HTR-8/SVneo (cell line): ENCODE measurements around the gene PSMD7.
A peak's percentile ranks its signal among the peaks of the same experiment; 100 is the strongest.

Source experiments
- DNase-seq: peaks from one replicate; pipeline ENCODE4 v3.0.0; 2011; ENCODE audit warnings: low spot score, mixed read lengths; ENCODE audit not compliant: insufficient read length
- FAIRE-seq: peaks from 2 replicates; lab custom pipeline; 2011; peaks lifted over from hg19 to GRCh38; lab: Jason Lieb, UNC

Gene PSMD7

GRCh38 chr16:74296432-74297144, at the start of gene PSMD7:
PSMD7 (plus strand) TSS chr16:74296814; CDS start chr16:74296915, 101 bp downstream.
- FAIRE-seq (peak; percentile 95), DNase-seq (peak; percentile 94)

- DNase-seq: no peak
- no peak for FAIRE-seq
Measured at GRCh38 chr16:74249254-74249653, 47.4 kb upstream of the PSMD7 start.

GRCh38 chr16:74249846-74250245, 46.8 kb upstream of the PSMD7 start:
- DNase-seq (no peak), FAIRE-seq (no peak)

GRCh38 chr16:74252329-74252728, 44.3 kb upstream of the PSMD7 start:
- DNase-seq (no peak), FAIRE-seq (no peak)

- DNase-seq (no peak), FAIRE-seq (no peak)
Measured at GRCh38 chr16:74253161-74253938, 43.3 kb upstream of the PSMD7 start.

- FAIRE-seq (no peak), DNase-seq (no peak)
Measured at GRCh38 chr16:74257061-74257460, 39.6 kb upstream of the PSMD7 start.

GRCh38 chr16:74261068-74261467, 35.5 kb upstream of the PSMD7 start:
- FAIRE-seq: no peak
- no peak for DNase-seq

- DNase-seq (no peak), FAIRE-seq (no peak)
Measured at GRCh38 chr16:74264811-74265210, 31.8 kb upstream of the PSMD7 start.

GRCh38 chr16:74268372-74268782, 28.2 kb upstream of the PSMD7 start:
- FAIRE-seq (no peak), DNase-seq (no peak)

- FAIRE-seq: peak; percentile 77
- DNase-seq: no peak
Measured at GRCh38 chr16:74271872-74272271, 24.7 kb upstream of the PSMD7 start.

GRCh38 chr16:74275031-74275636, 21.5 kb upstream of the PSMD7 start:
- peak; percentile 34 for DNase-seq
- no peak for FAIRE-seq

GRCh38 chr16:74275711-74276110, 20.9 kb upstream of the PSMD7 start:
- no peak for DNase-seq
- no peak for FAIRE-seq

- DNase-seq: no peak
- FAIRE-seq: no peak
Measured at GRCh38 chr16:74277974-74278373, 18.6 kb upstream of the PSMD7 start.

GRCh38 chr16:74279266-74279665, 17.3 kb upstream of the PSMD7 start:
- FAIRE-seq (no peak), DNase-seq (no peak)

- DNase-seq (no peak), FAIRE-seq (no peak)
Measured at GRCh38 chr16:74279805-74280204, 16.8 kb upstream of the PSMD7 start.

- FAIRE-seq (no peak), DNase-seq (no peak)
Measured at GRCh38 chr16:74280448-74280847, 16.2 kb upstream of the PSMD7 start.

- no peak for FAIRE-seq
- DNase-seq: no peak
Measured at GRCh38 chr16:74281300-74281699, 15.3 kb upstream of the PSMD7 start.

- no peak for FAIRE-seq
Measured at GRCh38 chr16:74283716-74284115, 12.9 kb upstream of the PSMD7 start.

GRCh38 chr16:74288065-74288464, 8.5 kb upstream of the PSMD7 start:
- FAIRE-seq (no peak), DNase-seq (no peak)

More at GRCh38 chr16:74283716-74284115, 12.9 kb upstream of the PSMD7 start:
- no peak for DNase-seq

- no peak for FAIRE-seq
- DNase-seq: no peak
Measured at GRCh38 chr16:74290356-74290755, 6.3 kb upstream of the PSMD7 start.

GRCh38 chr16:74291176-74291575, 5.4 kb upstream of the PSMD7 start:
- no peak for FAIRE-seq
- DNase-seq: no peak
